A549 (cell line): ENCODE data around the gene TANGO2. TPM values are rescaled to one million over a fixed set of nuclear protein-coding genes. Genes with fewer than 3 reads are reported as not detected.

ENCODE experiments used
- ATAC-seq, 2 experiments: fragments of 200-7000 bp in 1 of 2; fragments of >200 bp in 1 of 2; cut with Nextera tagmentation in 1 of 2; cut with Tn5 transposase in 1 of 2; 3 replicates each; pipeline versions ENCODE4 v1.8.0 to v1.9.1; 2018 to 2020; ENCODE audit warnings: mild to moderate bottlenecking in 1 of 2, moderate library complexity in 1 of 2
- CTCF ChIA-PET: fragments of 300-600 bp; sonication (Branson Sonifier 250); formaldehyde crosslinking; extraction: SDS; loops from one replicate; lab custom pipeline; 2021; ENCODE audit warnings: antibody characterized with exemption, inconsistent platforms; lab: Yijun Ruan, JAX
- POLR2A ChIA-PET: fragments of 350-600 bp; formaldehyde crosslinking; extraction: SDS; loops from one replicate; lab custom pipeline; 2021; ENCODE audit warnings: antibody characterized with exemption, inconsistent platforms; lab: Yijun Ruan, JAX
- DNase-seq, 2 experiments: peaks; one replicate each; pipeline versions ENCODE4 v3.0.0 to v3.0.0-alpha.2; 2011 to 2016; ENCODE audit warnings: low read depth in 1 of 2, low spot score in 1 of 2
- FAIRE-seq: peaks from 2 replicates; lab custom pipeline; 2011; peaks lifted over from hg19 to GRCh38; lab: Jason Lieb, UNC
- H3K27ac ChIP-seq, 2 experiments: fragments of >200 bp; sonication (Bioruptor Twin); formaldehyde crosslinking; 3 replicates each; pipeline ENCODE4 v1.5.1; 2016 to 2017
- H3K4me1 ChIP-seq: fragments of >200 bp; sonication (Bioruptor Twin); formaldehyde crosslinking; 3 replicates; pipeline ENCODE4 v1.6.1; 2016
- H3K4me2 ChIP-seq: fragments of >200 bp; sonication (Bioruptor Twin); formaldehyde crosslinking; 3 replicates; pipeline ENCODE4 v1.6.1; 2016
- H3K4me3 ChIP-seq: fragments of >200 bp; sonication (Bioruptor Twin); formaldehyde crosslinking; 3 replicates; pipeline ENCODE4 v1.5.1; 2016
- H3K9me3 ChIP-seq: fragments of >200 bp; sonication (Bioruptor Twin); formaldehyde crosslinking; 3 replicates; pipeline ENCODE4 v1.6.1; 2016
- BHLHE40 ChIP-seq: IDR thresholded peaks from 2 replicates; pipeline ENCODE4 v1.6.1; 2012; ENCODE audit warnings: low read depth, low read length, inconsistent platforms
- CBX8 ChIP-seq: fragments of 200-600 bp; sonication (generic); IDR thresholded peaks from 2 replicates; pipeline ENCODE4 v1.6.1; 2016
- CHD4 ChIP-seq: fragments of 200-600 bp; sonication (generic); IDR thresholded peaks from 2 replicates; pipeline ENCODE4 v1.6.1; 2016; ENCODE audit warnings: antibody characterized with exemption, mild to moderate bottlenecking, borderline replicate concordance
- EP300 ChIP-seq, 2 experiments: fragments of >200 bp; sonication (Bioruptor Twin); formaldehyde crosslinking; IDR thresholded peaks; 2 replicates in 1 of 2; 3 replicates in 1 of 2; pipeline ENCODE4 v1.6.1; 2016 to 2017
- FOSB ChIP-seq: fragments of 250-450 bp; sonication (Bioruptor Pico); IDR thresholded peaks from 2 replicates; pipeline ENCODE4 v1.5.0; 2020; ENCODE audit warnings: mild to moderate bottlenecking, moderate library complexity
- FOXS1 ChIP-seq: fragments of 250-450 bp; sonication (Bioruptor Pico); IDR thresholded peaks from 2 replicates; pipeline ENCODE4 v1.5.0; 2020; ENCODE audit warnings: mild to moderate bottlenecking, moderate library complexity
- HDAC2 ChIP-seq: fragments of 200-600 bp; sonication (generic); IDR thresholded peaks from 2 replicates; pipeline ENCODE4 v1.6.1; 2016
- HEYL ChIP-seq: fragments of 250-450 bp; sonication (Bioruptor Pico); IDR thresholded peaks from 2 replicates; pipeline ENCODE4 v1.8.0; 2021; ENCODE audit warnings: mild to moderate bottlenecking, moderate library complexity
- HOXB13 ChIP-seq: fragments of 250-450 bp; sonication (Bioruptor Pico); IDR thresholded peaks from 2 replicates; pipeline ENCODE4 v1.5.0; 2020; ENCODE audit warnings: low read depth, mild to moderate bottlenecking, moderate library complexity
- HOXB5 ChIP-seq: fragments of 250-450 bp; sonication (Bioruptor Pico); IDR thresholded peaks from 2 replicates; pipeline ENCODE4 v1.5.0; 2020; ENCODE audit warnings: mild to moderate bottlenecking, moderate library complexity
- JUN ChIP-seq, 2 experiments: fragments of >200 bp; sonication (Bioruptor Twin); formaldehyde crosslinking; IDR thresholded peaks; 2 replicates in 1 of 2; 3 replicates in 1 of 2; pipeline ENCODE4 v1.6.1; 2016 to 2017
- KDM1A ChIP-seq: fragments of 200-600 bp; sonication (generic); IDR thresholded peaks from 2 replicates; pipeline ENCODE4 v1.6.1; 2016; ENCODE audit warnings: low read depth, mild to moderate bottlenecking
- KDM5A ChIP-seq: fragments of 200-600 bp; sonication (generic); IDR thresholded peaks from 2 replicates; pipeline ENCODE4 v1.6.1; 2016; ENCODE audit warnings: antibody characterized with exemption, mild to moderate bottlenecking
- MAFK ChIP-seq: fragments of 450-650 bp; IDR thresholded peaks from 2 replicates; pipeline ENCODE4 v1.6.1; 2014; ENCODE audit not compliant: partially characterized antibody
- MAZ ChIP-seq: fragments of 150-350 bp; IDR thresholded peaks from 2 replicates; pipeline ENCODE4 v1.6.1; 2014; ENCODE audit warnings: antibody characterized with exemption, low read depth, low read length, borderline replicate concordance
- NPAS2 ChIP-seq: fragments of 250-450 bp; sonication (Bioruptor Pico); IDR thresholded peaks from 2 replicates; pipeline ENCODE4 v1.8.0; 2022; ENCODE audit warnings: mild to moderate bottlenecking, moderate library complexity, borderline replicate concordance
- POLR2AphosphoS2 ChIP-seq: conservative IDR thresholded peaks from 2 replicates; pipeline ENCODE4 v1.6.1; 2012; ENCODE audit warnings: low read length, improper control_type of control experiment, inconsistent platforms
- RAD21 ChIP-seq, 2 experiments: fragments of >200 bp in 1 of 2; sonication (Bioruptor Twin) in 1 of 2; formaldehyde crosslinking in 1 of 2; IDR thresholded peaks in 1 of 2; conservative IDR thresholded peaks in 1 of 2; 2 replicates in 1 of 2; 3 replicates in 1 of 2; pipeline ENCODE4 v1.6.1; 2012 to 2018; ENCODE audit warnings: inconsistent platforms in 1 of 2
- RNF2 ChIP-seq: fragments of 200-600 bp; sonication (generic); IDR thresholded peaks from 2 replicates; pipeline ENCODE4 v1.6.1; 2016; ENCODE audit warnings: low read depth, mild to moderate bottlenecking, antibody characterized with exemption, moderate library complexity, borderline replicate concordance
- TFCP2L1 ChIP-seq: fragments of 250-450 bp; sonication (Bioruptor Pico); IDR thresholded peaks from 2 replicates; pipeline ENCODE4 v1.5.0; 2021; ENCODE audit warnings: mild to moderate bottlenecking
- TP53 ChIP-seq: fragments of 250-450 bp; sonication (Bioruptor Pico); IDR thresholded peaks from 2 replicates; pipeline ENCODE4 v1.5.0; 2021; ENCODE audit warnings: mild to moderate bottlenecking, moderate library complexity
- ZC3H11A ChIP-seq: fragments of 450-650 bp; IDR thresholded peaks from 2 replicates; pipeline ENCODE4 v1.6.1; 2014; ENCODE audit warnings: antibody characterized with exemption, mild to moderate bottlenecking
- ZFP36 ChIP-seq: fragments of 450-650 bp; IDR thresholded peaks from 2 replicates; pipeline ENCODE4 v1.6.1; 2014; ENCODE audit warnings: borderline replicate concordance; ENCODE audit not compliant: partially characterized antibody
- WGBS: methylation state at CpG from one replicate; pipeline ENCODE4 v1.1.6; 2017; ENCODE audit errors: missing lambda C conversion rate; 5-methylcytosine and 5-hydroxymethylcytosine counted together
- polyA plus RNA-seq, 4 experiments: library from polyadenylated mRNA; depleted of rRNA in 3 of 4; stranded (reverse); fragments of >200 nt; fragmentation: RNase III in 1 of 4; extraction: RNeasy Plus Mini Kit Qiagen cat#74134 plus additional on column Dnase treatment in 1 of 4; gene quantifications; 2 replicates in 3 of 4; 3 replicates in 1 of 4; pipeline ENCODE4 v1.2.3, GENCODE V29; 2011 to 2017
- TF ChIP-seq, protein P1 (sequence below): fragments of 250-450 bp; sonication (Bioruptor Pico); IDR thresholded peaks from 2 replicates; pipeline ENCODE4 v1.5.0; 2020; ENCODE audit warnings: low read depth, mild to moderate bottlenecking, moderate library complexity
- TF ChIP-seq, protein P2 (sequence below): fragments of >200 bp; sonication (Bioruptor Twin); formaldehyde crosslinking; IDR thresholded peaks from 2 replicates; pipeline ENCODE4 v1.6.1; 2016
- TF ChIP-seq, protein P3 (sequence below): fragments of 250-450 bp; sonication (Bioruptor Pico); IDR thresholded peaks from 2 replicates; pipeline ENCODE4 v1.5.0; 2021; ENCODE audit warnings: mild to moderate bottlenecking, moderate library complexity, borderline replicate concordance
- TF ChIP-seq, protein P4 (sequence below): IDR thresholded peaks from 2 replicates; pipeline ENCODE4 v1.6.1; 2012; ENCODE audit warnings: low read depth, borderline replicate concordance
- TF ChIP-seq, protein P5 (sequence below): fragments of >200 bp; sonication (Bioruptor Twin); formaldehyde crosslinking; IDR thresholded peaks from 3 replicates; pipeline ENCODE4 v1.5.1; 2016

TANGO2 gene
- polyA plus RNA-seq, 2 of the 4 experiments (the other 2 are of a cell fraction) = 13.2 to 13.8 TPM

DNA sequence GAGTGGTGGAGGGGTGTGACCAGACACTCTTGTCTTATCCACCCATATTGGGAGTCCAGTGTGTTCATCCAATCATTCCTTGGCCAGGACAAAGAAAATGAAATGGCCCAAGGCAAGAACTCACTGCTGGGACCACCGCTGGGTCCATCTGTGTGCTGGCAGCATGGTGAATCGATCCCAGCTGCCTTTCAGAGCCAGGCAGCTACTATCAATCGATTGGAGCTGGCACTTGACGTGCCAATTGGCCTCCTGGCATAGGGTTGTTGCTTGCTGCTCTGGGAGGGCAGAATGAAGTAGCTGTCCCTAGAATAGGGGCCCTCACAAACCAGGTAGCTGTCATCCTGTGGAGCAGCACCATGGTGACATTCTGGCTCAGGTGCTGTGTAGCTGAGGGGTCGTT, 2.9 kb upstream of the TANGO2 start:
- H3K27ac ChIP-seq = no peak overlapping the region
- 50% methylated on average over 3 of the region's 5 CpGs for WGBS
- CTCF ChIA-PET = no interaction called here
- TF ChIP-seq MAFK (no peak), RNF2 (no peak), EP300 (IDR thresholded peaks at IDR 0.05) (no peak), JUN (IDR thresholded peaks at IDR 0.05) (no peak), CHD4 (no peak), POLR2AphosphoS2 (no peak), RAD21 (conservative IDR thresholded peaks at IDR 0.05 in 1 of 2, IDR thresholded peaks at IDR 0.05 in 1 of 2) (no peak), CBX8 (no peak), HOXB5 (no peak), KDM1A (no peak), HOXB13 (CRISPR knock-in tag) (no peak), MAZ (no peak), BHLHE40 (no peak), TP53 (CRISPR knock-in tag) (no peak)
- TF ChIP-seq, protein P1, sequence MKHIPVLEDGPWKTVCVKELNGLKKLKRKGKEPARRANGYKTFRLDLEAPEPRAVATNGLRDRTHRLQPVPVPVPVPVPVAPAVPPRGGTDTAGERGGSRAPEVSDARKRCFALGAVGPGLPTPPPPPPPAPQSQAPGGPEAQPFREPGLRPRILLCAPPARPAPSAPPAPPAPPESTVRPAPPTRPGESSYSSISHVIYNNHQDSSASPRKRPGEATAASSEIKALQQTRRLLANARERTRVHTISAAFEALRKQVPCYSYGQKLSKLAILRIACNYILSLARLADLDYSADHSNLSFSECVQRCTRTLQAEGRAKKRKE (CRISPR knock-in tag) = no peak
- TF ChIP-seq, protein P2, sequence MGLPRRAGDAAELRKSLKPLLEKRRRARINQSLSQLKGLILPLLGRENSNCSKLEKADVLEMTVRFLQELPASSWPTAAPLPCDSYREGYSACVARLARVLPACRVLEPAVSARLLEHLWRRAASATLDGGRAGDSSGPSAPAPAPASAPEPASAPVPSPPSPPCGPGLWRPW = no peak
- TF ChIP-seq, all 56 proteins: peak for 0
- peaks cover 17% of the 10 kb centered on the region for H3K4me1 ChIP-seq
- FAIRE-seq = no peak
- no peak for ATAC-seq
- no peak for DNase-seq
- POLR2A ChIA-PET = no interaction called here
- H3K4me3 ChIP-seq = no peak overlapping the region
- H3K9me3 ChIP-seq = no peaks in the 10 kb centered on the region
- no peak overlapping the region for H3K4me2 ChIP-seq

DNA sequence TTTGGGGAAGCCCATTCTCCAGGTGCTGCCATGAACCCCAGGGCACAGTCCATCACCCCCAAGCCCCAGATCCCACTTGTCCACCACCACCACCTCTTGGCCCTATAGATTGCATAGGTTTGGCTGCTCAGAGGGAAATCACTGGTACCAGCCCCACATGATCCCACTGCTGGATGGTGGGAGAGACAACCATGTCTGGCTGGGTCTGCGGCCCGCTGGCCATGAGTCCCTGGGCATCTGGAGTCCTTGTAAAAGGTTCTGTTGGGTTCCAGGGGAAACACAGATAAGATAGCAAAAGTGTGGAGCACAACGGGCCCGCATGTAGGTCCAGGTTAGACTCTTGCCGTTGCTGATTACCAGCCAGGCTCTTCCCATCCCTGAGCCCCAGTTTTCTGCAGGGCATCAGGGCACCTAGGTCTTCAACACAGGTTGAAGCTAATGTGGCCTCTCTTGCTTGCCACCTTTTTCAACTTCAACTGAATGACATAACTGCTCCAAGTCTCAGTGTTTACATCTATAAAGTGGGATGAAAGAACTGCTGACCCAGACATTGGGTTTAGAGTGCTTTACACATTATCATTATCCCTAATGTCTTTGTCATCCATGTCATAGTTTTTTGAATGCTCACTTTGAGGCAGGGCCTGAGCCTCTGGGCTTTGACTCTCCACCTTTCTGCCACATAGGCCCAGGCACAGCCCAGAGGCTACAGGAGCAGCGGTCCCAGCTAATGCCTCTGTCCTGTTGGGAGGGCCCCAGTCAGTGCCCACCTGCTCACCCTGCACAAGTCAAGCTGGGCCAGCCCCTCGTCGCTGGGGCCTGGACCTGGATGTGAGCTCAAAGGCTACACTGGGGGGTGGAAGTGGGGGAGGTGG, 1.0 kb upstream of the TANGO2 start:
- peak overlapping the region; percentile 92 for H3K4me2 ChIP-seq
- FAIRE-seq (no peak), DNase-seq (no peak), ATAC-seq (no peak)
- WGBS = 89% methylated on average over 6 of the region's 8 CpGs
- peak overlapping the region; percentile 87 for H3K4me3 ChIP-seq
- CTCF ChIA-PET = interaction anchor here (1.0 to 1.3 kb wide), 2 partner anchors 50 to 66 kb away, joined by 3 to 4 read pairs; no protein-coding TSS in a partner anchor
- H3K4me1 ChIP-seq = peaks cover 17% of the 10 kb centered on the region
- H3K27ac ChIP-seq = peak overlapping the region; percentile 81 to 96
- no peaks in the 10 kb centered on the region for H3K9me3 ChIP-seq
- POLR2A ChIA-PET = interaction anchor here (0.6 to 1.5 kb wide), 2 partner anchors 52 to 64 kb away, joined by 3 read pairs; no protein-coding TSS in a partner anchor
- TF ChIP-seq, protein P3, sequence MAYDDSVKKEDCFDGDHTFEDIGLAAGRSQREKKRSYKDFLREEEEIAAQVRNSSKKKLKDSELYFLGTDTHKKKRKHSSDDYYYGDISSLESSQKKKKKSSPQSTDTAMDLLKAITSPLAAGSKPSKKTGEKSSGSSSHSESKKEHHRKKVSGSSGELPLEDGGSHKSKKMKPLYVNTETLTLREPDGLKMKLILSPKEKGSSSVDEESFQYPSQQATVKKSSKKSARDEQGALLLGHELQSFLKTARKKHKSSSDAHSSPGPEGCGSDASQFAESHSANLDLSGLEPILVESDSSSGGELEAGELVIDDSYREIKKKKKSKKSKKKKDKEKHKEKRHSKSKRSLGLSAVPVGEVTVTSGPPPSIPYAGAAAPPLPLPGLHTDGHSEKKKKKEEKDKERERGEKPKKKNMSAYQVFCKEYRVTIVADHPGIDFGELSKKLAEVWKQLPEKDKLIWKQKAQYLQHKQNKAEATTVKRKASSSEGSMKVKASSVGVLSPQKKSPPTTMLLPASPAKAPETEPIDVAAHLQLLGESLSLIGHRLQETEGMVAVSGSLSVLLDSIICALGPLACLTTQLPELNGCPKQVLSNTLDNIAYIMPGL = no peak
- no peak for TF ChIP-seq TFCP2L1 (CRISPR knock-in tag)
- no peak for TF ChIP-seq RAD21 (conservative IDR thresholded peaks at IDR 0.05 in 1 of 2, IDR thresholded peaks at IDR 0.05 in 1 of 2)
- TF ChIP-seq ZFP36 = no peak
- no peak for TF ChIP-seq NPAS2 (CRISPR knock-in tag)
- no peak for TF ChIP-seq FOXS1
- no peak for TF ChIP-seq ZC3H11A
- TF ChIP-seq FOSB (CRISPR knock-in tag) = no peak
- TF ChIP-seq CHD4 = no peak
- TF ChIP-seq, protein P4, sequence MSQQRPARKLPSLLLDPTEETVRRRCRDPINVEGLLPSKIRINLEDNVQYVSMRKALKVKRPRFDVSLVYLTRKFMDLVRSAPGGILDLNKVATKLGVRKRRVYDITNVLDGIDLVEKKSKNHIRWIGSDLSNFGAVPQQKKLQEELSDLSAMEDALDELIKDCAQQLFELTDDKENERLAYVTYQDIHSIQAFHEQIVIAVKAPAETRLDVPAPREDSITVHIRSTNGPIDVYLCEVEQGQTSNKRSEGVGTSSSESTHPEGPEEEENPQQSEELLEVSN = no peak
- TF ChIP-seq KDM1A = no peak
- no peak for TF ChIP-seq KDM5A
- no peak for TF ChIP-seq JUN (IDR thresholded peaks at IDR 0.05)
- TF ChIP-seq HDAC2 = no peak
- TF ChIP-seq EP300 (IDR thresholded peaks at IDR 0.05) = no peak
- TF ChIP-seq HEYL (CRISPR knock-in tag) = no peak
- TF ChIP-seq, protein P5, sequence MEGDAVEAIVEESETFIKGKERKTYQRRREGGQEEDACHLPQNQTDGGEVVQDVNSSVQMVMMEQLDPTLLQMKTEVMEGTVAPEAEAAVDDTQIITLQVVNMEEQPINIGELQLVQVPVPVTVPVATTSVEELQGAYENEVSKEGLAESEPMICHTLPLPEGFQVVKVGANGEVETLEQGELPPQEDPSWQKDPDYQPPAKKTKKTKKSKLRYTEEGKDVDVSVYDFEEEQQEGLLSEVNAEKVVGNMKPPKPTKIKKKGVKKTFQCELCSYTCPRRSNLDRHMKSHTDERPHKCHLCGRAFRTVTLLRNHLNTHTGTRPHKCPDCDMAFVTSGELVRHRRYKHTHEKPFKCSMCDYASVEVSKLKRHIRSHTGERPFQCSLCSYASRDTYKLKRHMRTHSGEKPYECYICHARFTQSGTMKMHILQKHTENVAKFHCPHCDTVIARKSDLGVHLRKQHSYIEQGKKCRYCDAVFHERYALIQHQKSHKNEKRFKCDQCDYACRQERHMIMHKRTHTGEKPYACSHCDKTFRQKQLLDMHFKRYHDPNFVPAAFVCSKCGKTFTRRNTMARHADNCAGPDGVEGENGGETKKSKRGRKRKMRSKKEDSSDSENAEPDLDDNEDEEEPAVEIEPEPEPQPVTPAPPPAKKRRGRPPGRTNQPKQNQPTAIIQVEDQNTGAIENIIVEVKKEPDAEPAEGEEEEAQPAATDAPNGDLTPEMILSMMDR = no peak
